Measurements from ENCODE around the gene CAMTA1. TPM values are rescaled to one million over a fixed set of nuclear protein-coding genes. Genes with fewer than 3 reads are reported as not detected.

Gene CAMTA1
- total RNA-seq, 1 experiment from 2014 or later, result 50.3 TPM

DNA sequence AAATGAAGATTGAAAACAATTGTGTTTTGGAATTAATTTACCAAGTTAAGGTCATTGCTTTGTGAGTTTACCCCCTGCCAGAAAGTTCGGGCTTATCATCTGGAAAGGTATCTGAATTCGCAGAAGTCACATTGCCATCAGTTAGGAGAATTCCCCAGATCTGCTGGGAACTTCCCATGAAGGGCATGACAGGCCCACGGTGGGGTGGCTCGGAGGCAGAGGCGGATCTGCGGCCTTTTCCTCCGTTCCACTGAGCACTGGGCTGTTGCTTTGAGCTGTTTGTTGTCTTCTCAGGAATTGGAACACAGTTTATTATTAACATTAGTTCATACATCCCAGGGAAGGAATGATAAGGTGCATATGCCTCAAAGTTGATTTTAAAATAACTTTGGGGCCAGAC is 320.0 kb downstream of the CAMTA1 start:
- H3K9me3 Mint-ChIP-seq (ENCODE audit: low read depth, unreplicated experiment), result no peaks in the 10 kb centered on the region
- H3K27me3 Mint-ChIP-seq (ENCODE audit: unreplicated experiment), result peaks cover 51% of the 10 kb centered on the region
- H3K36me3 Mint-ChIP-seq (ENCODE audit: insufficient read depth, unreplicated experiment), result no peaks in the 10 kb centered on the region
- peaks cover 6% of the 10 kb centered on the region for H3K4me1 Mint-ChIP-seq (ENCODE audit: low read depth, unreplicated experiment)
- TF ChIP-seq, protein P1, sequence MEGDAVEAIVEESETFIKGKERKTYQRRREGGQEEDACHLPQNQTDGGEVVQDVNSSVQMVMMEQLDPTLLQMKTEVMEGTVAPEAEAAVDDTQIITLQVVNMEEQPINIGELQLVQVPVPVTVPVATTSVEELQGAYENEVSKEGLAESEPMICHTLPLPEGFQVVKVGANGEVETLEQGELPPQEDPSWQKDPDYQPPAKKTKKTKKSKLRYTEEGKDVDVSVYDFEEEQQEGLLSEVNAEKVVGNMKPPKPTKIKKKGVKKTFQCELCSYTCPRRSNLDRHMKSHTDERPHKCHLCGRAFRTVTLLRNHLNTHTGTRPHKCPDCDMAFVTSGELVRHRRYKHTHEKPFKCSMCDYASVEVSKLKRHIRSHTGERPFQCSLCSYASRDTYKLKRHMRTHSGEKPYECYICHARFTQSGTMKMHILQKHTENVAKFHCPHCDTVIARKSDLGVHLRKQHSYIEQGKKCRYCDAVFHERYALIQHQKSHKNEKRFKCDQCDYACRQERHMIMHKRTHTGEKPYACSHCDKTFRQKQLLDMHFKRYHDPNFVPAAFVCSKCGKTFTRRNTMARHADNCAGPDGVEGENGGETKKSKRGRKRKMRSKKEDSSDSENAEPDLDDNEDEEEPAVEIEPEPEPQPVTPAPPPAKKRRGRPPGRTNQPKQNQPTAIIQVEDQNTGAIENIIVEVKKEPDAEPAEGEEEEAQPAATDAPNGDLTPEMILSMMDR (IDR thresholded peaks at IDR 0.05; ENCODE audit: unreplicated experiment), result no peak
- H3K4me3 Mint-ChIP-seq (ENCODE audit: low read depth, unreplicated experiment), result no peak overlapping the region
- intact Hi-C loops (cut with micrococcal nuclease; ENCODE audit: unreplicated experiment), result no loop called here
- H3K27ac Mint-ChIP-seq (ENCODE audit: unreplicated experiment), result no peak overlapping the region
- BruUV-seq (replicated peaks), result no TSS peak
- CTCF ChIA-PET, result no interaction called here
- no peak for DNase-seq

GRCh38 chr1:7106442-7107108 is 321.3 kb downstream of the CAMTA1 start:
- Mint-ChIP-seq H3K4me3 (ENCODE audit: low read depth, unreplicated experiment) (no peak overlapping the region), H3K4me1 (ENCODE audit: low read depth, unreplicated experiment) (peaks cover 15% of the 10 kb centered on the region), H3K36me3 (ENCODE audit: insufficient read depth, unreplicated experiment) (no peaks in the 10 kb centered on the region), H3K9me3 (ENCODE audit: low read depth, unreplicated experiment) (no peaks in the 10 kb centered on the region), H3K27ac (ENCODE audit: unreplicated experiment) (no peak overlapping the region), H3K27me3 (ENCODE audit: unreplicated experiment) (peaks cover 55% of the 10 kb centered on the region)
- DNase-seq, result no peak
- CTCF ChIA-PET, result no interaction called here
- intact Hi-C loops (cut with micrococcal nuclease; ENCODE audit: unreplicated experiment), result no loop called here
- no TSS peak for BruUV-seq (replicated peaks)
- TF ChIP-seq, protein P1 (IDR thresholded peaks at IDR 0.05; ENCODE audit: unreplicated experiment), result no peak

- intact Hi-C loops (cut with micrococcal nuclease; ENCODE audit: unreplicated experiment), result no loop called here
- Mint-ChIP-seq H3K4me1 (ENCODE audit: low read depth, unreplicated experiment) (peaks cover 15% of the 10 kb centered on the region), H3K27ac (ENCODE audit: unreplicated experiment) (no peak overlapping the region), H3K27me3 (ENCODE audit: unreplicated experiment) (peaks cover 57% of the 10 kb centered on the region), H3K36me3 (ENCODE audit: insufficient read depth, unreplicated experiment) (no peaks in the 10 kb centered on the region), H3K9me3 (ENCODE audit: low read depth, unreplicated experiment) (no peaks in the 10 kb centered on the region), H3K4me3 (ENCODE audit: low read depth, unreplicated experiment) (no peak overlapping the region)
- no TSS peak for BruUV-seq (replicated peaks)
- DNase-seq, result no peak
- TF ChIP-seq, protein P1 (IDR thresholded peaks at IDR 0.05; ENCODE audit: unreplicated experiment), result no peak
- CTCF ChIA-PET, result no interaction called here
These were observed 322.0 kb downstream of the CAMTA1 start for GRCh38 chr1:7107109-7107830.

DNA sequence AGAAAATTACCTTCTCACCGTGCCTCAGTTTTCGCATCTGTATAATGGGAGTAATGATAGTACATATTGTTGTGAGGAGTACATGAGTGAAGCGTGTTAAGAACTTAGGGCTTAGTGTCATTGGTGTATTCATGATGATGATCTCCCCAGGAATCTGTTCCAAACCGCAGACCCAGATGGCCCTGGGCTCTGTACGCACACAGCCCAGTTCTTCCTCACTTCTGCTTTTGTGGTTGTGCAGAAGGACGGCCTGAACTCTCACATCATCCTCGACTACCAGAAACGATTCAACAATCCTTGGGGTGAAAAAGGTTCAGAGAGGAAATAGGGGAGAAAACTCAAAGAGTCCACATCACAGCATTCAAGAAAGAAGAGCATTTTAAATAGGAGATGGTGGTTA is 323.0 kb downstream of the CAMTA1 start:
- TF ChIP-seq, protein P1 (IDR thresholded peaks at IDR 0.05; ENCODE audit: unreplicated experiment), result no peak
- intact Hi-C loops (cut with micrococcal nuclease; ENCODE audit: unreplicated experiment), result no loop called here
- CTCF ChIA-PET, result no interaction called here
- Mint-ChIP-seq H3K27ac (ENCODE audit: unreplicated experiment) (no peak overlapping the region), H3K9me3 (ENCODE audit: low read depth, unreplicated experiment) (no peaks in the 10 kb centered on the region), H3K4me1 (ENCODE audit: low read depth, unreplicated experiment) (peaks cover 15% of the 10 kb centered on the region), H3K36me3 (ENCODE audit: insufficient read depth, unreplicated experiment) (no peaks in the 10 kb centered on the region), H3K4me3 (ENCODE audit: low read depth, unreplicated experiment) (no peak overlapping the region), H3K27me3 (ENCODE audit: unreplicated experiment) (peaks cover 67% of the 10 kb centered on the region)
- no peak for DNase-seq
- no TSS peak for BruUV-seq (replicated peaks)
